DMS79 (cell line): Measurements from ENCODE around the gene OR52I1.

ENCODE experiments used
- DNase-seq: peaks from one replicate; lab custom pipeline; 2025; lab: John Stamatoyannopoulos, UW

OR52I1 gene

DNA sequence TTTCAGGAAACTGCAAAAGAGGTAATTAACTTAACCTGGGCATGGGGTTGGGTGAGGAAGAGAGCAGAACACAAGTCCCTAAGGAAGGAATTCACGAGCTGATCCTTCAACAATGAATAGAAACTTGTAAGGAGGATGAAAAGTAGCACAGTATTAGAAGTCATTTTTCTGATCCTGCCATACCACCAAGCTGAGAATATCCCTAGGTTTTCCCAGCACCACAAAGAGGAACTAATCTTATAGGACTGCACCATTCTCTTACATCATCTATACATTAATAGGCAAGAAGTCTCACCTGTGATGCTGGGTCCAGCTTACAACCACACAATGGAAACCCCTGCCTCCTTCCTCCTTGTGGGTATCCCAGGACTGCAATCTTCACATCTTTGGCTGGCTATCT, at the start of gene OR52I1:
OR52I1 (plus strand) TSS at position 301 of the 400 bp plus-strand sequence; CDS start at position 301, 0 bp downstream.
- no peak for DNase-seq

- no peak for DNase-seq
These were observed 48.9 kb upstream of the OR52I1 start, which contains the start of gene OR52M1 for GRCh38 chr11:4544891-4545290. OR52M1 (plus strand) TSS chr11:4545191; CDS start chr11:4545191, 0 bp downstream.

DNA sequence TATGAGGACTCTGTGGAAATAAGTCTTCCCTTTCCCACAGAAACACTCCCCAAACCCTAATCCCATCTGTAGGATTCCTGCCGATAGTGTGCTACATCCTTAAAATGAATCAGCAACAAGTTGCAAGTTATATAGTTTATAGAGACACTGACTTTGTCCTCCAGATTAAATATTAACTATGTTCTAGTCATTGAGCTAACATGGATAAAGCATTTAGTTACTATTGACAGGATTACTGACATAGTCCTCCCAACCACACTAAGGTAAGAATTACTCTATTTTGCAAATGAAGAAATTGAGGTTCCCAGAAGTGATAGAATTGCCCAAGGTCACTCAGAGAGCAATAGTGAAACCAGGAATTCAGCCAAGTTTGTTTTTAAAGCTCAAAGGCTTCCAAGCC, 47.0 kb upstream of the OR52I1 start:
- DNase-seq, result no peak

GRCh38 chr11:4547416-4547815, 46.4 kb upstream of the OR52I1 start:
- DNase-seq, result no peak

DNA sequence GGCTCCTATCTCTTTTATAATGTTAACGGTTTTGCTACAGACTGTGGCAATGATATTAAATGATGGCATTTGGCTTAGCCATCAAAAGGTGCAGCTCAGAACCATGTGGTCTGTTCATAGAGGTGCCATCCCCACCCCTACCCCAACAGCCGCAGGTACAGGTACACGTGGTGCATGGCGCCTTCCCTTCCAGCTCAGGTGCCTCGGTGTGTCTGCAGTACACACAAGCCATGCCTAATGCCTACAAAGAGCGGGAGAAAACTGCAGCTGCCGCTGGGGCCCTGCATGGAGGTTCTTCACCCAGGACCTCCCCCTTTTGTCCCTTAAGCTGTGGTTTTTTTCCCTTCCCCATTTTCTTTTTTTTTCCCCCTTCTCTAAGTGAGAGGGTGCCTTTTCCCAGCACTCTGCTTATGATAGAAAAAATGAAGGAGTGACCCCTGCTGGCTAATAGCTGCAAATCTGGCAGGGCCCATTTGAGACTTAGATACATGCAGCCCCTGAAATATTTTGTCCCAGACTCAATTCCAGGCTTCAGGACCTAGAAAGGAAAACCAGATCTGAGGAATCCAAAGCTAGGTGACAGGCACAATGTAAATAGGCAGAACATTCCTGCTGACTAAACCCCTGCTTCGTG, 42.4 kb upstream of the OR52I1 start:
- no peak for DNase-seq

DNA sequence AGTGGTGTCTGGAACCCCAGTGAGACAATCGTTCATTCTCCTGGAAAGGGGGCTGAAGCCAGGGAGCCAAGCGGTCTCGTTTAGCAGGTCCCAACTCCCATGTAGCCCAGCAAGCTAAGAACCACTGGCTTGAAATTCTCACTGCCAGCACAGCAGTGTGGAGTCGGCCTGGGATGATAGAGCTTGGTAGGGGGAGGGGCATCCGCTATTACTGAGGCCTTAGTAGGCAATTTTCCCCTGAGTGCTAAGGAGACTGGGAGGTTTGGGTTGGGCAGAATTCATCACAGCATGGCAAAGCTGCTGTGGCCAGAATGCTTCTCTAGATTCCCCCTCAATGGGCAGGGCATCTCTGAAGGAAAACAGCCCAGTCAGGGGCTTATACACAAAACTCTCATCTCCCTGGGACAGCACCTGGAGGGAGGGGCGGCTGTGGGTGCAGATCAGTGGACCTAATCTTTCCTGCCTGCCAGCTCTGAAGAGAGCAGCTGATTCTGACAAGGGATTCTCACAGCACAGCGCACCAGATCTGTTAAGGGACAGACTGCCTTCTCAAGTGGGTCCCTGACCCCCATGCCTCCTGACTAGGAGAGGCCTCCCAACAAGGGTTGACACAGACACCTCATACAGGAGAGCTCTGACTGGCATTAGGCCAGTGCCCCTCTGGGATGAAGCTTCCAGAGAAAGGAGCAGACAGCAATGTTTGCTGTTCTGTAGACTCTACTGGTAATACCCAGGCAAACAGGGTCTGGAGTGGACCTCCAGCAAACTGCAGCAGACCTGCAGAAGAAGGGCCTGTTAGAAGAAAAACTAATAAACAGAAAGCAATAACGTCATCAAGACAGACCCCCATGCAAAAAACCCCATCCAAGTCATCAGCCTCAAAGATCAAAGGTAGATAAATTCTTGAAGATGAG, 34.1 kb upstream of the OR52I1 start:
- DNase-seq, result no peak

GRCh38 chr11:4560467-4560866, 33.4 kb upstream of the OR52I1 start:
- no peak for DNase-seq

DNA sequence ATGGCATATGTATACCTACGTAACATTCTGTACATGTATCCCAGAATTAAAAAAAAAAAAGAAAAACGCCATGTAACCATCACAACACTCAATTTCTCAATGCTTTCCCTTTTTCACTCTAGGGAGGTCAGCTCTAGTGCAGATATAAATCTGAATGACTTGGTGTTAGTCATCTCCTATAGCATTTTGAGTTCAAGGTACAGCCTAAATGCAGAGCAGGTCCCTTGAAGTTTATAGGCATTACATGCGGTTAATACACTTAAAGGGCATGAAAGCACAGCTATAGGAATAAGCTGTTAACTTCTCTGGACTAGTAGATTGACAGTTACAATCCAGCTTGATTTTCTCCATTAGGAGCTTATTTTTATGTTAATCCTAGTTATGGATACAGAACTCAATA, 28.5 kb upstream of the OR52I1 start:
- no peak for DNase-seq

DNA sequence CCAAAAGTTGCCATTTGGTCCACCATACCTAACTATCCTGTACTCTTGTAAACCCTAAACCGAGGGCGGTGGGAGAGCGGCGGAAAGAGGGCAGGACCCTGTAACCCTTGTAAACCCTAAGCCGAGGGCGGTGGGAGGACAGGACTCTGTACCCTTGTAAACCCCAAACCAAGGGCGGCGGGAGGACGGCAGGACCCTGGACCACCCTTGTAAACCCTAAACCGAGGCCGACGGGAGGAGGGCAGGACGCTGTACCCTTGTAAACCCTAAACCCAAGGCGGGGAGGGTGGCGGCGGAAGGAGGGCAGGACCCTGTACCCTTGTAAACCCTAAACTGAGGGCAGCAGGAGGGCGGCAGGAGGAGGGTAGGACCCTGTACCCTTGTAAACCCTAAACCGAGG, 24.8 kb upstream of the OR52I1 start:
- no peak for DNase-seq

GRCh38 chr11:4576880-4577279, 17.0 kb upstream of the OR52I1 start:
- DNase-seq, result no peak

GRCh38 chr11:4577761-4578160, 16.1 kb upstream of the OR52I1 start:
- no peak for DNase-seq

DNA sequence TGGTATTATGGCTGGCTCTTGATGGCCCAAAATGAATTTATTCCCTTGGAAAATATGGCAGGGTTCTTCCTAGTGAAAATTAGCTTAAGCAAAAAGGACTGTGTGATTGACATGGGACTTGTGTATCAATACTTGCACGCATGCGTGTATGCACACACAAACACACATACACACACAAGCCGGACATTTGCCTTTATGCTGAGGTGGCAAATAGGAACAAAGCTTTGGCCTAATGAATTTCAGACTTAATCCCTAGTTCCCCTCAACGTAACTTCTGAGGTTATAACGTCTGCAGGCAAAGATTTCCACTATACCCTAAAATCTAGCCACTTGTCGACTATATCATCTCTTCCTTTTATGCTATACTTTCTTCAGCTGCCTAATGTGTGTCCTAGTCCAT, 15.2 kb upstream of the OR52I1 start:
- no peak for DNase-seq

DNA sequence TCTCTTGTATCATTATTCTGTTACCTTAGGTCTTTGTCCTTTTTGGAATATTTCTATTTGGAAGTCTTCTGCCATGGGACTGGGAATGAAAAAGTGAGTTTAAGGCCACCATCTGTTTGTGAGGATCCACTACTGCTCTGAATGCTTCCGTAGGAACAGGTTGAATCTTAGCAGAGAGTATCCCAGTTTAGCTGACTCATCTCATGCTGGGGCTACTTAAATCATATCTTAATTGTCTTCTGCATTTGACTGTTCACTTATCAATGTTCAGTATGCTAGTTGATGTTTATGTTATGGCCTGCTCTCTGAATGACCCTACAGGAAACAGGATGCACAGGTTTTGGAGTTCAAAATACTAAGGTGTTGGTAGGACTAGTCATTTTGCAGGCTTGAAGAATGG, 13.7 kb upstream of the OR52I1 start:
- no peak for DNase-seq

GRCh38 chr11:4581443-4581842, 12.4 kb upstream of the OR52I1 start, which contains the start of gene OR52I2:
OR52I2 (plus strand) TSS chr11:4581743.
- no peak for DNase-seq

GRCh38 chr11:4589017-4589416, 4.8 kb upstream of the OR52I1 start:
- no peak for DNase-seq

DNA sequence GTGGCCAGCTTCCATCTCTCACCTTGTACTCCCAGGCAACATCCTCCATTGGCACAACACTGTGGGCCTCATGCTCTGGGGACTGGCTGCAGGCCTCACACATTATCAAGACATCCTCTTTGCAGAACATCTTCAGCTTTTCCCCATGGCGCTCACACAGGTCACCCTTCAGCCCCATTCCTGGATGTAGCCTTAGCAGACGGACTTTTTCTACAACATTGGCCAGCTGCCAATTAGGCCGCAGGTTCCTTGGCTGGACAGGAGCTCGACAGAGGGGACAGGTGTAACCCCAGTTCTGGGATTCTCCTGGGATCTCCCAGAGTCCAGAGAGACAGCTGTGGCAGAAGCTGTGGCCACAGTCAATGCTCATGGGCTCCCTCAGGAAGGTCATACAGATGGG, 11.2 kb downstream of the OR52I1 start:
- no peak for DNase-seq

GRCh38 chr11:4606231-4607015, 12.6 kb downstream of the OR52I1 start:
- DNase-seq, result peak; percentile 19

- DNase-seq, result no peak
These were observed 13.3 kb downstream of the OR52I1 start for GRCh38 chr11:4607096-4607495.

DNA sequence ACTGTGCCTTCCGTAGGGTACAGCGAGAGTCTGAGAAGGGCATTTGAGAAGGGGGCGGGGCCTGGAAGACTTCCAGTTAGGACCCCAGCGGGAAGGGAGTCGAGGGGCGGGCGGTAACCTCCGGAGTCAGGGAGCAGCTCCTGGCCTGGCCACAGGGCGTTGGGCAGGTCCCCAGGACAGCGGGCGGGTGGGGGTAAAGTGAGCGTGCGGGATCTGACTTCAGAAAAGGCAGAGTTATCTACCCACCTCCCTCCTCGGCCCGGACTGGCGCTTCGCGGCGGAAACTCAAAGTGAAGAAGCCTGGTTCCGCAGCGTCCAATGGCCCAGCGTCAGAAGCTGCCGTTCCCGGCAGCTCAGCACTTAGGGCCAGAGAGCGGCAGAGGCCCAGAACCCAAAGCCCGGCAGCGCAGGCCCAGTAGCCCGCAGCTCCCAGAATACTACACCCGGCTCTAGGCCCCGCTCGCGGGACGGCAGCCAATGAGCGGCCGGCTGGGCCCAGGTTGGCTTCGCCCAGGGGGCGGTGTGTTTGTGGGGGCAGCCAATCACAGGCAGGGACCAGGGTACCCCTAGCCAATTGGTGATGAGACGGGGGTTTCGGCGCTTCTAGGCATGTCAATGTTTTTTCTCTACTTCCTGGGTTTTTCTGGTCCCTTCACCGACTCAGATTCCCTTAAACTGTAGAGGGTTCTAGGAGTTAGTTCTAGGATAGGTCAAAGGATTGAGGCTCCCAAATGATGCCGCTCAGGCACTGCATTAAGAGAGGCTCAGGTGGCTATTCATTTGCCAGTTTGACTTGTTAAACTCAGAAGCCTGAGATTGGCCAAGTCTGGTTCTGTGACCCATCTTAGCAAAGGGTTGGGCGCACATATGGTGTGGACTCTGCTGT, 14.2 kb downstream of the OR52I1 start, which contains the start of gene TRIM68:
TRIM68 (minus strand) TSS at position 451 of the 886 bp plus-strand sequence. CDS start 2,727 bp downstream, outside the sequence.
- no peak for DNase-seq

DNA sequence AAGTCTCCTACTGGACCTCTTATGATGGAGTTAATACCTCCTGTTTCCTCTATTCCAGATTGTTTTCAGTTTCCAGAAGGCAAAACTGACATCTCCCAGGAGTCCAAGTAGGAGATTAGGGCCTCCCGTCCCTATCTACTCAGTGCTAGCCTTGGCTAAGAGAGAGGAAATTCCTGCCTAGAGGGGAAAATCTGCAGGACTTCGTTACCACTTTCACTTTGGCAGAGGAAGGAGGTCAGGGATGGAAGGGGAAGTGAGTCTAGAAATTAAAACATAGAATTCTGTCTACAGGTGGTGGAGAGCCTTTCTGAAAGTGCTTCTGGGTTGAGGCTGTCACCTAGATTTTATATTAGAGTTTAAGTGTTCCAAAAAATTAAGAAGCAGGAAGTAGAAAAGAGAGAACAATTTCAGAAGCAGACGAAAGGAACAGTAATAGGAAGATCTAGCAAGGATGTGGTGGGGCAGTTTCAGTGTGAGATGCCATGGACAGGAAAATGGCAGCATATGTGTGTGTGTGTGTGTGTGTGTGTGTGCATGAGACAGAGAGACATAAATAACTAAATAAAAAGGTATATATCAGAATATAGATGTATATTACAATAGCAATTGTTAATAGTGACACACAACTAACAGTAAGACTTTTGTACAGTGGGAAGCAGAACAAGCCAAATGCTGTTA, 16.6 kb downstream of the OR52I1 start:
- no peak for DNase-seq

DNA sequence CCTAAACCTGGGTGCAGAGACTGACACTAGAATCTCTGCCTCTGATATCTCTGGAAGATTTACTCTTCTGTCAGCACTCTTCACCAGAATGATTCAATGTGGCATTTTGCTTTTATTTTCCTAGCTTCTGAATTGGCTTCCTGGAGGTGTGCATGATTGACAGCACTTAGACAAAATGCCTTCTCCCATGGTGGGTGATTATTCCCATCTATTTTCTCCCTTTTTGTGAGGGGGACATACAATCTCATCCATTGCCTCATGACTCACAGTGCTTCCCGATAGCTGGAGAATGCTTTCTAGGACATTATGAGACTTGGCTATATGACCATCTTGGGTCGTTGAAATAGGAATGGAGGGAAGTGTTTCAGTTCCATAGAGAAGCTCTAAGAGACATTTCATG, 18.1 kb downstream of the OR52I1 start:
- no peak for DNase-seq
